MCF 10A (cell line): ENCODE data around the gene MLXIP. TPM values are rescaled to one million over a fixed set of nuclear protein-coding genes. Genes with fewer than 3 reads are reported as not detected.

Experiments
- BruUV-seq: library from RNA; stranded (reverse); fragments of 400-500 nt; replicated peaks from 2 replicates; lab custom pipeline; 2021; lab: Mats Ljungman, UMichigan
- CTCF ChIA-PET: fragments of 300-600 bp; sonication (Branson Sonifier 250); formaldehyde crosslinking; extraction: SDS; loops from one replicate; lab custom pipeline; 2021; ENCODE audit warnings: antibody characterized with exemption, inconsistent platforms; lab: Yijun Ruan, JAX
- POLR2A ChIA-PET: fragments of 300-600, 350-650 bp; sonication (Branson Sonifier 250); formaldehyde crosslinking; extraction: SDS; loops from one replicate; lab custom pipeline; 2020; ENCODE audit warnings: antibody characterized with exemption, inconsistent platforms; lab: Yijun Ruan, JAX
- DNase-seq: peaks from one replicate; pipeline ENCODE4 v3.0.0-alpha.2; 2018; ENCODE audit not compliant: unreplicated experiment
- H3K27ac Mint-ChIP-seq: one replicate; pipeline ENCODE4 v1.8.0; 2022; ENCODE audit warnings: mild to moderate bottlenecking, low read depth, mixed read lengths; ENCODE audit not compliant: unreplicated experiment
- H3K27me3 Mint-ChIP-seq: one replicate; pipeline ENCODE4 v1.8.0; 2022; ENCODE audit warnings: mixed read lengths; ENCODE audit not compliant: insufficient read depth, unreplicated experiment
- H3K36me3 Mint-ChIP-seq: one replicate; pipeline ENCODE4 v1.8.0; 2022; ENCODE audit warnings: mild to moderate bottlenecking, moderate library complexity, mixed read lengths; ENCODE audit not compliant: insufficient read depth, unreplicated experiment
- H3K4me1 Mint-ChIP-seq: one replicate; pipeline ENCODE4 v1.8.0; 2022; ENCODE audit warnings: mixed read lengths; ENCODE audit not compliant: insufficient read depth, unreplicated experiment
- H3K4me3 Mint-ChIP-seq: one replicate; pipeline ENCODE4 v1.8.0; 2022; ENCODE audit warnings: mild to moderate bottlenecking, moderate library complexity, mixed read lengths; ENCODE audit not compliant: unreplicated experiment
- H3K9me3 Mint-ChIP-seq: one replicate; pipeline ENCODE4 v1.8.0; 2022; ENCODE audit warnings: mixed read lengths; ENCODE audit not compliant: unreplicated experiment
- CTCF ChIP-seq: fragments of 200-600 bp; IDR thresholded peaks from one replicate; pipeline ENCODE4 v1.8.0; 2022; ENCODE audit warnings: antibody characterized with exemption, mild to moderate bottlenecking; ENCODE audit not compliant: unreplicated experiment
- intact Hi-C: fragments of 100-400 bp; cut with micrococcal nuclease; formaldehyde crosslinking; loops from 2 replicates; pipeline ENCODE4 v1.14.1; 2022
- total RNA-seq: library from RNA; stranded (reverse); gene quantifications from 2 replicates; pipeline ENCODE4 v1.2.3, GENCODE V29; 2022

Gene MLXIP
- total RNA-seq, 1 experiment from 2014 or later: 35.6 TPM

GRCh38 chr12:122097927-122098756, 19.6 kb downstream of the MLXIP start:
- Mint-ChIP-seq H3K9me3 (no peaks in the 10 kb centered on the region), H3K27ac (peak overlapping the region; percentile 97), H3K36me3 (no peaks in the 10 kb centered on the region), H3K27me3 (no peaks in the 10 kb centered on the region), H3K4me3 (peak overlapping the region; percentile 51), H3K4me1 (peaks cover 39% of the 10 kb centered on the region)
- CTCF ChIA-PET: interaction anchor here (0.7 to 6.4 kb wide), 7 partner anchors 9 to 43 kb away, joined by 3 to 40 read pairs (median 5); no protein-coding TSS in a partner anchor
- DNase-seq: no peak
- BruUV-seq: no TSS peak
- no peak for TF ChIP-seq CTCF
- POLR2A ChIA-PET: interaction anchor here (0.6 to 8.4 kb wide), 10 partner anchors 10 to 310 kb away, joined by 3 to 206 read pairs (median 4); partner anchors contain the start of genes BCL7A and MLXIP
- intact Hi-C loops: no loop called here

GRCh38 chr12:122099280-122099749, 20.8 kb downstream of the MLXIP start:
- intact Hi-C loops: no loop called here
- no peaks in the 10 kb centered on the region for H3K9me3 Mint-ChIP-seq
- H3K4me3 Mint-ChIP-seq: no peak overlapping the region
- H3K4me1 Mint-ChIP-seq: peaks cover 39% of the 10 kb centered on the region
- CTCF ChIA-PET: interaction anchor here (0.7 to 6.4 kb wide), 2 partner anchors 24 to 113 kb away, joined by 3 to 40 read pairs; no protein-coding TSS in a partner anchor
- H3K36me3 Mint-ChIP-seq: no peaks in the 10 kb centered on the region
- no peak for DNase-seq
- POLR2A ChIA-PET: interaction anchor here (0.6 to 8.4 kb wide), 3 partner anchors 9 to 51 kb away, joined by 3 to 206 read pairs (median 179); partner anchors contain the start of gene MLXIP
- H3K27ac Mint-ChIP-seq: no peak overlapping the region
- no peak for TF ChIP-seq CTCF
- no TSS peak for BruUV-seq
- H3K27me3 Mint-ChIP-seq: no peaks in the 10 kb centered on the region

- no TSS peak for BruUV-seq
- Mint-ChIP-seq H3K27me3 (no peaks in the 10 kb centered on the region), H3K4me3 (no peak overlapping the region), H3K27ac (no peak overlapping the region), H3K9me3 (no peaks in the 10 kb centered on the region), H3K4me1 (peaks cover 39% of the 10 kb centered on the region), H3K36me3 (no peaks in the 10 kb centered on the region)
- TF ChIP-seq CTCF: no peak
- intact Hi-C loops: no loop called here
- DNase-seq: no peak
- POLR2A ChIA-PET: interaction anchor here (0.6 to 8.4 kb wide), 5 partner anchors 9 to 211 kb away, joined by 3 to 206 read pairs (median 4); partner anchors contain the start of genes MLXIP and PSMD9
- CTCF ChIA-PET: interaction anchor here (0.6 to 6.4 kb wide), 5 partner anchors 17 to 114 kb away, joined by 3 to 40 read pairs (median 3); no protein-coding TSS in a partner anchor
Measured at GRCh38 chr12:122099856-122100255, 21.3 kb downstream of the MLXIP start.

GRCh38 chr12:122100568-122100967, 22.0 kb downstream of the MLXIP start:
- ChIA-PET CTCF (interaction anchor here (0.6 to 6.4 kb wide), 5 partner anchors 18 to 258 kb away, joined by 3 to 40 read pairs (median 4); no protein-coding TSS in a partner anchor), POLR2A (interaction anchor here (0.6 to 8.4 kb wide), 4 partner anchors 8 to 86 kb away, joined by 3 to 206 read pairs (median 92); partner anchors contain the start of gene MLXIP)
- Mint-ChIP-seq H3K4me1 (peaks cover 39% of the 10 kb centered on the region), H3K9me3 (no peaks in the 10 kb centered on the region), H3K4me3 (no peak overlapping the region), H3K27me3 (no peaks in the 10 kb centered on the region), H3K36me3 (no peaks in the 10 kb centered on the region), H3K27ac (no peak overlapping the region)
- TF ChIP-seq CTCF: no peak
- intact Hi-C loops: no loop called here
- no peak for DNase-seq
- no TSS peak for BruUV-seq
